GM21360 (cell line): ENCODE results near the gene CBX2.
A peak's percentile ranks its signal among the peaks of the same experiment; 100 is the strongest.

ENCODE experiments used
- ATAC-seq: cut with Tn5 transposase; IDR thresholded peaks from one replicate; pipeline ENCODE4 v1.9.1; 2021; ENCODE audit warnings: mild to moderate bottlenecking, moderate library complexity; ENCODE audit not compliant: unreplicated experiment

The CBX2 gene

DNA sequence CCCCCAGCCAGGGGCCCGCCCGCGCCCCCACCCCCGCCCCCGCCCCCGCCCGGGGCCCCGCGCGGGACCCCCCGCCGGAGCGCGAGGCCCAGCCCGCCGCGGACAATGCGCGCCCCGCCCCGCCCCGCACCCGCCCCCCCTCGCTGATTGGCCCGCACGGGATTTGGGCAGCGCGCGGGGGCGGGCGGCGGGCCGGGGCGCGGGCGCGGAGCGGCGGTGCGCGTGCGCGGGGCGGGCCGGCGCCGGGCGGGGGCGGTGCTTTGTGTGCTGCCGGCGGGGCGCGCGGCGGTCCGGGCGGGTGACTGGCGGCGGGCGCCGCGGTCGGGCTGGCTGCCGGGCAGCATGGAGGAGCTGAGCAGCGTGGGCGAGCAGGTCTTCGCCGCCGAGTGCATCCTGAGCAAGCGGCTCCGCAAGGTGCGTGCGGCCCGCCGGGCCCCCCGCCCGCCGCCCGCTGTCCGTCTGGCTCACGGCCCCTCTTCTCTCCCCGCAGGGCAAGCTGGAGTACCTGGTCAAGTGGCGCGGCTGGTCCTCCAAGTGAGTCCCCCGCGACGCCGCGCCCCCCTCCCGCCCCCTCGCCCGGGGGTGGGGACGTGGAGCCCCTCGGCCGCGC, at the start of gene CBX2:
Gene CBX2, plus strand, starts transcription at position 255 of the 610 bp plus-strand sequence. Its CDS starts 88 bp downstream, at position 343.
- peak; percentile 62 for ATAC-seq

DNA sequence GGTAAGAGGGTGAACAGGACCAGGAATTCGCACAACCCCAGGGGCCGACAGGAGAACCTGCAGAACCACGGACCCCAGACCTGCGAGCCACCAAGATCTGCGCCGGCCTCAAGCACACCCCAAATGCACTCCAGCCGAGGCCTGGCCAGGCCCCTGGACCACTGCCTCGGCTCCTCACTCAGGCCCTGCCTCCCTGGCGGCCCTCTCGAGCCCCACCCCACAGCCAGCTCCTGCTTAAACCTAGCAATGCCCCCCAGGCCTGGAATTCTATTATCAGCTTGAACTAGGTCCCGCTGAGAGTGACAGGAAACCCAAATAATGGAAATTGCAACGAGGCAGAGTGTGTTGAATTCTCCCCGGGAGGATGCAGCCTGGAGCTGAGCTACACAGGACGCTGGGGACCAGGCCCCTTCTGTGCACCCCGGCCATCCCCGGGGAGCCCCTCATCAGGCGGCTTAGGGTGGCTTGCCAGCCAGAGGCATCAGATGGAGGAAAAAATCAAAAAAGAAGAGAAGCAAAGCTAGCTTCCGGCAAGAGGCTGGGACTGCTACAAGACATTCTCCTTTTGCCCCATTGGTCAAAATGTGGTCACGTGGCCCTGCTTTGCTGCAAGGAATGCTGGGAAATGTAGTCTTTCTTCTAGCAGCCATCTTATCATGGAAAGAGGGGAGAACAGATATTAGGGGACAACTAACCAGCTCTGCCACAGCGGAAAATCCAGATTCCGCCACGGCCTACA, 49.6 kb upstream of the CBX2 start:
- ATAC-seq: no peak

DNA sequence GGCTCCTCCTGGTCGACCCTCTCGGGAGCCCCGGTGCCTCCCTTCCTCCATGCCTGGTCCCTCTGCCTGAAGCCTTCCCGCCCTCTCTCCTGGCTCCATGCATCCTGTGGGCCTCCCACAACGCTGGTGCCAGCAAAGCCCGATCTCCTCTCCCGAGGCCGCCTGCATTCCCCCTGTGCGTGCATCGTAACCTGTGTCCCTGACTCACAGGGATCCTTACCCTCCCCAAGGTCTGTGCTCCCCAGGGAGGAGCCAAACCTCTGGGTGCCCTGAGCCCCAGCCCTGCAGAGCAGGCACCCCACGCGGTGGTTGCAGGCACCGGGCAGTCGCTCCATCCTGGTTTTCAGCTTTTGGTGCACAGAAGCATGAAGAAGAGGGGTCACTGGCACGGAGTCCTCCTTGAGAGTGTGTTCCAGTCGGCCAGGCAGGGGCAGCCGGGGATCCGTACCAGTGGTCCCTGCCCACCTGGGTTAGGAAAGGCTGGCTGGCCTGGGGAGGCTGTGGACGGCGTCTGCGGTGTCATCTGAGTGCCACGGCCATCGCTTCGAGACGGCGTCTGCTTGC, 49.0 kb upstream of the CBX2 start:
- ATAC-seq: no peak

DNA sequence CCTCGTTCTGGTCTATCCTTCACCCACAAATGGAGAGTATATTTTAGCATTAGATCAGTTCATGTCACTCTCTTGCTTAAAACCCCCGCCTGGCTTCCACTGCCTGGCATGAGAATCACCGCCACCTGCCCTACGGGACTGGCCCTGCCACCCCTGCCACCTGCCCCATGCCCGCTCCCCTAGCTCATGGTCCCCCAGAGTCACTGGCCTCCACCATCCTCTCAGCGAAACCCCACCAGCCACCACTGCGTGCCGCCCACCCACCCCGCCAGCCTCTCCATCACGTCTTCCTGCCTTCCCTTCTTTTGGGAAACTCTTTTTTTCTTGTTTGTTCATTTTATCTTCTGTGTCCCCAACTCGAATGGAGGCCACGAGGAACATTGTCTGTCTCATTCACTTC, 48.2 kb upstream of the CBX2 start:
- no peak for ATAC-seq

DNA sequence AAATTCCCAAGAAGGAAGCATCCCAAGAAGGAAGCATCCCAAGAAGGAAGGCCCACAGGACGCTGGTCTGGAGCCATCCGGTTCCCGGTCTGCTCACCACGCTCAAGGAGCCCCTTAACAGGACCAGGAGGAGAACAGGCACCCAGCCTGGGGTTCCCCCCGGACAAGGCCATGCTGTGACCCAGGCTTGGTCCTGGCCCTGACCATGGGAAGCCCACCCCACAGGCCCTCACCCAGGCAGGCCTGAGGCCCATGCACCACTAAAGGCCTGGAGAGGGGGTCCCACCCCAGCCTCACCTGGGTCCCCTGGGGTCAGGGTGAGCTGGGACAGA, 47.5 kb upstream of the CBX2 start:
- no peak for ATAC-seq

DNA sequence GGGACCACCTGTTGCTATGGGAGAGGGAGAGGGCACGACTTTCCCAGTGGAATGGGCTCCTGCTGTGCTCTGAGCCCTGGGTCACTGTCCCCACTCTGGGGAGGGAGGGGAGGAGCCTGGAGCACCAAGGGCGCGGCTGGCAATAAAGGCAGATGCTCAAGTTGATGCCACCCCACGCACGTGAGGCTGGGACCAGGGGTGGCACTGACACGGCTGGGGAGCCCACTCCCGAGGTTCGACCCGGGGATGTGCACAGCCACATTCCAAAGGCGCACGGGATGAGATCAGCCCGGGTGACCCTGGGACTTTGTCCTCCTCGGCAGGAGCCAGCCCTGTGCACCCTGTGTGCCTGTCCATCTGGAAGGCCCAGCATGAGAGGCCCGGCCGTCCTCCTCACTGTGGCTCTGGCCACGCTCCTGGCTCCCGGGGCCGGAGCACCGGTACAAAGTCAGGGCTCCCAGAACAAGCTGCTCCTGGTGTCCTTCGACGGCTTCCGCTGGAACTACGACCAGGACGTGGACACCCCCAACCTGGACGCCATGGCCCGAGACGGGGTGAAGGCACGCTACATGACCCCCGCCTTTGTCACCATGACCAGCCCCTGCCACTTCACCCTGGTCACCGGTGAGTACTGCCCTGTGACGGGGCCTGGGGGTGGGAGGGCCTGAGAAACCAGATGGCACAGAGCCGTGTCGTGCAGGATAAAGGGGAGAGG, 47.0 kb upstream of the CBX2 start, which contains the start of gene ENPP7:
Gene ENPP7, plus strand, starts transcription at position 175 of the 715 bp plus-strand sequence. Its CDS starts 197 bp downstream, at position 372.
- no peak for ATAC-seq

DNA sequence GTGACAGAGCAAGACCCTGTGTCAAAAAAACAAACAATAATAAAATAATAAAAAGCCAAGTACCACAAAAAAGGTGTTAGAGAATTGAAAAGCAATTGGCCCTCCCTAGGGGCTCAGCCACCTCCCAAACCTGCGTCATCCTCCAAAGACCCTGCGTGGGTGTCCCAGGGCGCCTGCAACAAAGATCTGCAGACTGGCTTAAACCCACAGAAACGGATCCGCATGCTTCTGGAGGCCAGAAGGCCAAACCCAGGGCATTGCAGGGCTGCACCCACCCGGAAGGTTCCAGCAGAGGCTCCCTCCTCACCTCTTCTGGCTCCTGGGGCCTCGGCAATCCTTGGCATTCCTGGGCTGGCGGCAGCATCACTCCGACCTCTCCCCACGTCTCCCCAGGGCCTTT, 45.7 kb upstream of the CBX2 start:
- no peak for ATAC-seq

DNA sequence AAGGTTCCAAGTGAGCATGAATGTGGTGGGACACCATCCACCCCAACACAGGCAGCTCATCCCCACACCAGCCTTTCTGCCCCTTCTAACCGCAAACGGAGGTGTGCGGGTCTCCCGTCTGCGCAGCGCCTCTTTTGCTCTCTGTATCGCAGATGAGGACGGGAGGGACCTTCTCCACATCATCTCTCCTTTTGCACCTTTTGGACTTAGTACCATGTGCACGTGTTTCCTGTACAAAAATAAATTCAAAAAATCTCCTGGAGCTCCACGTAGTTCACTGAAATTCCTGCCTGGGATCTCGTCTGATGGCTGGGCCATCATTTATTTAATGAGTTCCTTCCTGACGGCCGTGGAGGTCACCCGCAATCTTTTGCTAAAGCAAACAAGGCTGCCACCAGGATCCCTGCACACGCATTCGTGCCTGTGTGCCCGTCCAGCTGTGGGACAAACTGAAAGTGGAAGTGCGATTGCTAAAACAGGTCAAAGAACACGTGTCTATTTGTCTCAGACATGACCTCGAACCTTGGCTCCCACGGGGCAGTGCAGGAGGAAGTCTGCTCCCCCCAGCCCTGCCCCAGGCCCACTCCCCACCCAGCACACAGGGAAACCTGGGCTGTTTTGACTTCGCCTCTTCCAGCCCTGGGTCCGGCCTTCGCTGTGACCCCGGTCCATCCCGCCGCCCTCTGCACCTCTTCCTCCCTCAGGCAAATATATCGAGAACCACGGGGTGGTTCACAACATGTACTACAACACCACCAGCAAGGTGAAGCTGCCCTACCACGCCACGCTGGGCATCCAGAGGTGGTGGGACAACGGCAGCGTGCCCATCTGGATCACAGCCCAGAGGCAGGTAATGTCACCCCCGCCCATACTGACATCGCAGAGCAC, 44.9 kb upstream of the CBX2 start:
- no peak for ATAC-seq

DNA sequence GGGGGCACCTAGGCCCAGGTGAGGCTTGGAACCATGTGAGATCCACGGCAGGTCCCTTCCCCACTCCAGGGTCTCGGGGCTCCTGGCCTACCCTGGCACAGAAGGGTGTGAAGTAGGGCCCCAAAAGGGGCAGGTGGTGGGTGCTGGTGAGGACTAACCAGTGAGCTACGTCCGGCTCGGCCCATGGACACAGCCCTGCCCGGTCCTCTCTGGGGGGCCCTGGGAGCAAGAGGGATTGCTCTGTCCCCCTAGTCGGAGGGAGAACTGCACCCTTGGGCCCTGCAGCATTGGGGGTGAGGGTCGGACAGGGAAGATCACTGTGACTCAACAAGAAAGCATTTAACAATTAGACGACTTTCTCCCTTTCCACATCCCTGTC, 44.3 kb upstream of the CBX2 start:
- ATAC-seq: no peak

DNA sequence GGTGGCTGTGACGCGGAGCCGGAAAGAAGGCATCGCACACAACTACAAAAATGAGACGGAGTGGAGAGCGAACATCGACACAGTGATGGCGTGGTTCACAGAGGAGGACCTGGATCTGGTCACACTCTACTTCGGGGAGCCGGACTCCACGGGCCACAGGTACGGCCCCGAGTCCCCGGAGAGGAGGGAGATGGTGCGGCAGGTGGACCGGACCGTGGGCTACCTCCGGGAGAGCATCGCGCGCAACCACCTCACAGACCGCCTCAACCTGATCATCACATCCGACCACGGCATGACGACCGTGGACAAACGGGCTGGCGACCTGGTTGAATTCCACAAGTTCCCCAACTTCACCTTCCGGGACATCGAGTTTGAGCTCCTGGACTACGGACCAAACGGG, 42.9 kb upstream of the CBX2 start:
- no peak for ATAC-seq

DNA sequence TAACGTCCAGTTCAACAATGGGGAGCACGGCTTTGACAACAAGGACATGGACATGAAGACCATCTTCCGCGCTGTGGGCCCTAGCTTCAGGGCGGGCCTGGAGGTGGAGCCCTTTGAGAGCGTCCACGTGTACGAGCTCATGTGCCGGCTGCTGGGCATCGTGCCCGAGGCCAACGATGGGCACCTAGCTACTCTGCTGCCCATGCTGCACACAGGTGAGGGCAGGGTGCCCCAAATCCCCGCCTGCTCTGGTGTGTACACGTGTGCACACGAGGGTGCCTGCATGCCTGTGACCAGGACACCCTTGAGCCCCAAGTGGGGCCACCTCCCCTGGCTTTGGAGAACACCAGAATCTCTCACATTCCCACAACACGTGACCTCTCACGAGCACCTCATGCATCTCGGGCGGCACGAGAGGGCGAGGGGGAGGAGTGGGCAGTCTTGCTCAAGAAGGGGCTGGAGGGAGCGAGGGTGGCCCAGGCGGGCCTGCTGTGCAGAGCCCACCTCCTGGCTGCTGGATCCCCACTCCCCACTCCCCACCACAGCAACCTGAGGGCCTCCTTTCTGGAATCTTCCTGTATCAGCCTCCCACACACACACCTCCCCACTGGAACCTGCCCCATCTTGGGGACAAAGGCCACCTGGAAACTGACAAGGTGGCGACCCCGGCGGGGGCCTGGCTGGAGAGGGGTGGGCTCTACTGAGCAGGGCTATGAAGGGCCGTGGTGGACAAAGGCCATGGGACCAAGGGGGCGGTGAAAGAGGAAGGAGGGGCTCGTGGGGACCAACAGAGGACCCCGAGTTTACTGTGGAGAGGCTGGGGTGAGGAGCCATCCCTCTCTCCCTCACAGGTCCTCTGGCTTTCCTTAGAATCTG, 40.7 kb upstream of the CBX2 start:
- ATAC-seq: no peak

DNA sequence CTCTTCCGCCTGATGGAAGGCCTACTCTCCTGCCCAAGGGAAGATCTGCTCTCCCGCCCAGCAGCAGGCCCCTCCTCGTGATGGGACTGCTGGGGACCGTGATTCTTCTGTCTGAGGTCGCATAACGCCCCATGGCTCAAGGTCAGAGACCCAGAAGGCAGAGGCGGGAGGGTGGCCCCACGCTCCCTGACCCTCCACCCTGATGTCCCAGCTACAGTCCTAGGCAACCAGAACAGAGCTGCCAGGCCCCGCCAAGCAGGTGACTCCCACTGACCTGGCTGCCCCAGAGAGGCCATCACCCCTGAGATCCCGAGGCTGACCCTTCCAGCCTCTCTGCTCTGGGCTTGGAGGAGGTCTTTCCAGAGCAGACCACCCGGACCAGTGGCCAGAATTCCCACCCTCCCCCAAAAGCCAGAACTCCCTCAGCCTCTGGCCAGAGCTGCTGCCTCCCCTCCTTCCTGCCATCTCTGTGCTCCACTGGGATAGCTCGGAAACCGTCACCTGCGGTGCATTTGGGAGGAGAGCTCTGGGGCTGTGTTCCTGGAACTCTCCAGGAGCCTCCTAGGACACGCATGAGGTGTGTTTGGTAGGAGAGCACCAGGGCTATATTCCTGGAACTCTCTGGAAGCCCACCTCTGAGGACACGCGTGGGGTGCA, 39.9 kb upstream of the CBX2 start:
- ATAC-seq: no peak

DNA sequence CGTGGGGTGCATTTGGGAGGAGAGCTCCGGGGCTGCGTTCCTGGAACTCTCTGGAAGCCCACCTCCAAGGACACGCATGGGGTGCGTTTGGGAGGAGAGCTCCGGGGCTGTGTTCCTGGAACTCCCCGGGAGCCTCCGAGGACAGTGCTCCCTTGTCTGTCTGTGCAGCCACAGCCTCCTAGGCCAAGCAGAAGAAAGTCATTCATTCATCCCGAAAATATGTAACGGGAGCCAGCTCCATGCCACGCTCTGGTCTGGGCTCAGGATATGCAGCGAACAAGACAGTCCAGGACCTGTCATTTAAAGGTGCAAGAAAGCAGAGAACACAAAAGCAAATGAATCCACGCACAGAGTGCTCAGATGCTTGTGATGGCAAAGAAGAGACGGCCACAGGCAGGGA, 39.3 kb upstream of the CBX2 start:
- ATAC-seq: no peak

DNA sequence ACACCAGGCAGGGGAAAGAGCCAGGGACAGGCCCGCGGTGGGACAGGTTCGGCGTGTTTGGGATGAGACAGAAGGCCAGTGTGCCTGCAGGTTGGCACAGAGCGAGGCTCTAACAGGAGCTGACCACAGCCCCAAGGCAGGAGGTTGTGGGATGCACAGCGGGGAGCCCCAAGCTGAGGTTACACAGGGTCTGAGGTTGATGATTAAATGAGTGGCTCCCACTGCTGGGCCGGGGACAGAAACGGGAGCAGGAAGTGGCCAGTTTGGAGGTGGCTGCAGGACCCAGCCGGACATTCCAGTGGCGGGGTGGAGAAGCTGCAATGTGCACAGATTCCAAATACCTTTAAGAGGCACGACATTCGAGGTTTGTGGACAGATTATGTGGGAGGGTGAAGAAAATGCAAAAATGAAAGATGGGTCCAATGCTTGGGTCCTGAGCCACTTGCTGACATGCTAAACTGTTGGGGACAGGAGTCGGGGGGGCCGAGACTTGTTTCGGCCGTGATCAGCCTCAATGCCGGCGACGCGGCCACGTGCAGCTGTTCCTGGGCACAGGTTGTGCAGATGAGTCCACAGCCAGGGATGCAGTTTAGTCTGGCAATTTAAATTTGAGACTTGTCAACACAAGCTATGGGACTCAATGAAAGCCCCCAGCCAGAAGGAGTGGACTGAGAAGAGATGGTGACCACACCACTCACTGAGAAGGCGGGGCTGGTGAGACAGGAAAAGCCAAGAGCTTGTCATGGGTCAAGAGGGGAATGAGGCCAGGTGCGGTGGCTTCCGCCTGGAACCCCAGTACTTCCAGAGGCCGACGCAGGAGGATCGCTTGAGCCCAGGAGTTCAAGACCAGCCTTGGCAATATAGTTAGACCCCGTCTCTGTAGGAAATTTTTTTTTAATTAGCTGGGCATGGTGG, 38.5 kb upstream of the CBX2 start:
- no peak for ATAC-seq

DNA sequence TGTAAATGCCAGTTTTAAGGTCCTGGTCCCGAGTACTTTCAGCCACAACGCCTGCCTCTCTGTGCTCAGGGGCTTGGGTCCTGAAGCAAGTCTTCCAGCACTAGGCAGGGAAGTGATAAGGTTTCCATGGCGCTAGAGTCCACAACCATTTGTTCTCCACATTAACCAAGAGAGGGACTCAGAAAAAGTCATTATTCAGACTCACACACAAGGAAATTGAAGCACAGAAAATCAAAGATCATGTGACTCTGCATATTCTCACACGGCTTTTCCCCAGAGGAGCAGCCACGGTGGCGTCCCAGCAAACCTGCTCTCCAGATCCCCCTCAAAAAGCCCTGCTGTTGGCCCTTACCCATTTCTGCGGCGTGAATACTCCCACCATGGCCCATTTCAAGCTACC, 37.5 kb upstream of the CBX2 start:
- ATAC-seq: no peak

DNA sequence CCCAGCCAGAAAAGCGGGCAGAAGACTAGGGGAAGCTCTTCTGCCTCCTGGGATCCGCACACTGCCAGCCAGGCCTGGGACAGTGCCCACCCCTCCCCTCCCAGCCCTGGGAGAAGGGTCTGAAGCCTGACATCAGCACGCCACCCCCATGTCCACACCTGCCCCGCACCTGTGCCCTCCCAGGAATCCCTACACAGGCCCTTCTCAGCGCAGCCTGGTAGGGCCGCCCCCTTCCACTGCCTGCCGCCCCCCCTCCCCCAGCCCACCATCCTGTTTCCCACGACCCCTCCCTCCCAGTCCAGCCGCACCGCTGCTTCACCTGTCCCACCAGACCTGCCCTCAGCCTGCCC, 36.6 kb upstream of the CBX2 start:
- no peak for ATAC-seq

DNA sequence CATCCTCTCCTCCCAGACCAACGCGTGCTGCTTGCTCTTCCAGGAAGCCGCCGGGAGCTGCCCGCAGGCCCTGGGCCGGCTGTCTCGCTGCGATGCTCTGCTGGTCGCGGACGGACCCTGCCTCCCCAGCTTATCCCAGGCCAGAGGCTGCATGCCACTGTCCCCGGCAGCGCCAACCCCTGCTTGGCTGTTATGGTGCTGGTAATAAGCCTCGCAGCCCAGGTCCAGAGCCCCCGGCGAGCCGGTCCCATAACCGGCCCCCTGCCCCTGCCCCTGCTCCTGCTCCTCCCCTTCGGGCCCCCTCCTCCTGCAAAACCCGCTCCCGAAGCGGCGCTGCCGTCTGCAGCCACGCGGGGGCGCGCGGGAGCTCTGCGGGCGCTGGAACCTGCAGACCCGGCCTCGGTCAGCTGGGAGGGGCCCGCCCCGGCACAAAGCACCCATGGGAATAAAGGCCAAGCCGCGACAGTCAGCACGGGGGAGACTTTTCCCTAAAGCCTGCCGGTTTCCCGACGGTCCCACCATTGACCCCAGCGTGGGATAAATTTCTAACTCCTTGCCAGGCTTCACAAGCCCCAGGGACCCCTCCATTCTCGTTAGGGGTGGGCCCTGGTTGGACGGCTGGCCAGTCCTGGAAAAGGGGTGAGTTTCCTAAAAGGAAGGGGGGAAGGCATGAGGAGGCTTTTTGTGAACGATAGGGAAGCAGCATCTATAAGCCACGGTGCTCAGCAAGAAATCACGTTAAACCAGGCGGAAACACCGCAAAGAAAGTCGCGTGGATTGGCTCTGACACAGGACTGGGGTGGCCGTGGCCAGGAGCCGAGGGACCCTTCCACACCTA, 36.0 kb upstream of the CBX2 start:
- ATAC-seq: no peak

DNA sequence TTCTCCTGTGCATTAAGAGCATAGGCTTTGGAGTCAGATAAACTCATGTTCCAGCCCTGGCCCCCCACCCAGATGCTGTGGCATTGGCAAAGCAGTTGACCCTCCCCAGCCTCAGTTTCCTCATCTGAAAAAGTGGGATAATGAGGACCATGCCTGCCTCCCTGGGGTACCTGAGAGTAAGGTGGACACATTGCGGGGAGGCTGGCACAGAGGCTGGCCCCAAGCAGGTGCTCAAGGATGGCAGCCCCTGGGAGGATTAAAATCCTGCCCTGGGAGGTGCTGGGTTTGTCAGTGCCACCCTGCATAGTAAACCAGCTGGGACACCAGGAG, 35.4 kb upstream of the CBX2 start:
- no peak for ATAC-seq
